ENCODE data around the gene S100A3.

S100A3 gene

DNA sequence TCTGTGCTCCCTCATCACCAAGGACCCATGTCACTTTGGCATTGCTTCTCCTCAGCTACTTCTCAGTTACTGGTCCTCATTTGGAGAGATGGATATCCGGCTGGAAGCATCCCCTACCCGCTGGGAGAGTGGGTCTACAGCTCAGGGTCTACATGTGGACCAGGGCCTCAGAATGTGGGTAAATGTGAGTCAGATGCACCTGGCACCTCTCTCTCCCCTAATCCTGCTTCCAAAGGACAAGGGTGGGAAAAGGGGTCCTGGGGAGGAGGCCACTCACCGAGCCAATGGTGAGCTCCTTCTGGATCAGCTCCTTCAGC, 14.2 kb downstream of the S100A3 start:
- Histone ChIP-seq H4K20me1 (ENCODE audit: low read depth, low read length) (no peaks in the 10 kb centered on the region), H3K4me2 (ENCODE audit: low read depth, low read length, poor library complexity, severe bottlenecking) (no peak overlapping the region), H3K9ac (ENCODE audit: low read length) (no peak overlapping the region), H2AFZ (ENCODE audit: low read depth, low read length, severe bottlenecking) (no peak overlapping the region), H3K9me3 (ENCODE audit: insufficient read depth, low read length) (no peaks in the 10 kb centered on the region), H3K27me3 (ENCODE audit: low read length) (no peaks in the 10 kb centered on the region), H3K9me2 (replicated peaks; ENCODE audit: insufficient read depth, low read length) (no peaks in the 10 kb centered on the region), H3K27ac (ENCODE audit: low read depth, low read length) (no peak overlapping the region), H3K79me2 (ENCODE audit: insufficient read depth, low read length) (no peaks in the 10 kb centered on the region), H3K36me3 (ENCODE audit: low read length) (no peaks in the 10 kb centered on the region), H3F3A (ENCODE audit: insufficient read depth) (no peaks in the 10 kb centered on the region), H3K4me3 (ENCODE audit: insufficient read depth, low read length, poor library complexity, severe bottlenecking) (no peak overlapping the region)
- TF ChIP-seq CTCF (IDR thresholded peaks at IDR 0.05; ENCODE audit: insufficient read depth, low read length, poor library complexity, severe bottlenecking) (no peak), EZH2phosphoT487 (conservative IDR thresholded peaks at IDR 0.05; ENCODE audit: low read length) (no peak)

DNA sequence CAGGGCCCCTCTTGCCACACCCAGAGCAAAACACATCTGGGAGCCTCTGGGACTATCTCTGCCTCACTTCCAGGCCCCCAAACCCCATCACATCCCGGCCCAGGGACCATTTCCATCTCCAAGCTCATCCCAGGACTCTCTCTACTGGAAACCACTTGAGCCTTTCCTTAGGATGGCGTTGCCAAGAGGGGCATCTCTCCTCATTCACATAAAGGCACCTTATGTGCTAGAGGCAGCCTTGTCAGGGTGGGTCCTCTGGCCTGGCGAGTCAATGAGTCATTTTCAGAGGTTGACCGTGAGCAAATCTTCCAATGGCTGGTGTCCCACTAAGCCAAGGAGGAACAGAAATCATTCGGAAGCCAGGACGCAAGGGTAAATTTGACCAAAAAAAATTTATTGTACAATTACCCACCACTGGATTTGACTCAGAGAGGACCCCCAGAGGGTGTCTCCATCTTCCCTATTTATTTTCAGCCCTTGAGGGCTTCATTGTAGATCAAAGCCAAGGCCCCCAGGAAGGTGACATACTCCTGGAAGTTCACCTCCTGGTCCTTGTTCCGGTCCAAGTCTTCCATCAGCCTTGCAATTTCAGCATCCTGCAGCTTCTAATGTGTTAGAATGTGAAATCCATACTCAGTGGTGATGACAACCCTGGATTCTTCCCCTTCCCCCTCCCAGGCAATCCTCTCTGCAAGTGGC, 14.7 kb downstream of the S100A3 start:
- H3K36me3 ChIP-seq (ENCODE audit: low read length), result no peaks in the 10 kb centered on the region
- no peaks in the 10 kb centered on the region for H3K79me2 ChIP-seq (ENCODE audit: insufficient read depth, low read length)
- no peak overlapping the region for H3K9ac ChIP-seq (ENCODE audit: low read length)
- H4K20me1 ChIP-seq (ENCODE audit: low read depth, low read length), result no peaks in the 10 kb centered on the region
- TF ChIP-seq CTCF (IDR thresholded peaks at IDR 0.05; ENCODE audit: insufficient read depth, low read length, poor library complexity, severe bottlenecking) (no peak), EZH2phosphoT487 (conservative IDR thresholded peaks at IDR 0.05; ENCODE audit: low read length) (no peak)
- H2AFZ ChIP-seq (ENCODE audit: low read depth, low read length, severe bottlenecking), result no peak overlapping the region
- no peak overlapping the region for H3K4me3 ChIP-seq (ENCODE audit: insufficient read depth, low read length, poor library complexity, severe bottlenecking)
- H3K4me2 ChIP-seq (ENCODE audit: low read depth, low read length, poor library complexity, severe bottlenecking), result no peak overlapping the region
- H3K9me2 ChIP-seq (replicated peaks; ENCODE audit: insufficient read depth, low read length), result no peaks in the 10 kb centered on the region
- no peaks in the 10 kb centered on the region for H3K27me3 ChIP-seq (ENCODE audit: low read length)
- no peak overlapping the region for H3K27ac ChIP-seq (ENCODE audit: low read depth, low read length)
- no peaks in the 10 kb centered on the region for H3F3A ChIP-seq (ENCODE audit: insufficient read depth)
- no peaks in the 10 kb centered on the region for H3K9me3 ChIP-seq (ENCODE audit: insufficient read depth, low read length)

DNA sequence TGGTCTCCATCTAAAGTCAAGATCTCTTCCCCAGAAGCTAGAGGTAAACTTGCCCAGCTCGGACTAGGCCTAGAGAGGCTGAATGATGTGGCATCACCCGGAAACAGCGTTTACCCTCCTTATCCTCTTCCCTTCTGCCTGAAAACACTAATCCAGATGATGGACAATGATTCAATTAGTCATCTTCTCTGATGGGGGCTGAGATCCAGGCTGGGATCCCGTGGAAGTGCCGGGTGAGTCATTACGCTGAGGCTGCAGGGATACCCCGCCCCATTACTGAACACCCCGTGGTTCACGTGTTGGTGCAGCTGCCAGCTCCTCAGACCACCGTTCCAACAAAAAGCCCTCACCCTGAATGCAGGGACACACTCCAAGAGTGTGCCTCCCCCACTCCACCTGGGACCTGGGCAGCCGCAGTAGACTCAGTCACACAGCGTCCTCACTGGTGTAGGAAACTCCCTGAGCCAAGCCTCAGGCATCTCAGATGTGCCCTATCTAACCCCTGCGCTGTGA, 15.3 kb downstream of the S100A3 start:
- Histone ChIP-seq H3K79me2 (ENCODE audit: insufficient read depth, low read length) (no peaks in the 10 kb centered on the region), H3K4me2 (ENCODE audit: low read depth, low read length, poor library complexity, severe bottlenecking) (no peak overlapping the region), H4K20me1 (ENCODE audit: low read depth, low read length) (no peaks in the 10 kb centered on the region), H3K9ac (ENCODE audit: low read length) (no peak overlapping the region), H3F3A (ENCODE audit: insufficient read depth) (no peaks in the 10 kb centered on the region), H3K27ac (ENCODE audit: low read depth, low read length) (no peak overlapping the region), H2AFZ (ENCODE audit: low read depth, low read length, severe bottlenecking) (no peak overlapping the region), H3K36me3 (ENCODE audit: low read length) (no peaks in the 10 kb centered on the region), H3K9me2 (replicated peaks; ENCODE audit: insufficient read depth, low read length) (no peaks in the 10 kb centered on the region), H3K4me3 (ENCODE audit: insufficient read depth, low read length, poor library complexity, severe bottlenecking) (no peak overlapping the region), H3K27me3 (ENCODE audit: low read length) (no peaks in the 10 kb centered on the region), H3K9me3 (ENCODE audit: insufficient read depth, low read length) (no peaks in the 10 kb centered on the region)
- TF ChIP-seq EZH2phosphoT487 (conservative IDR thresholded peaks at IDR 0.05; ENCODE audit: low read length) (no peak), CTCF (IDR thresholded peaks at IDR 0.05; ENCODE audit: insufficient read depth, low read length, poor library complexity, severe bottlenecking) (no peak)

Data from SU-DHL-6 (cell line).